ENCODE results near the gene CCDC149. TPM values are rescaled to one million over a fixed set of nuclear protein-coding genes. Genes with fewer than 3 reads are reported as not detected.

Gene CCDC149
- total and polyA plus RNA-seq, 2 of the 13 experiments (the other 11 are each of a cell fraction or from before 2014, with no cell fraction given) = 0.44 to 0.95 TPM

- no peak overlapping the region for H3K4me2 ChIP-seq (ENCODE audit: low read depth, low read length)
- no peak overlapping the region for H3K4me3 ChIP-seq (replicated peaks in 1 of 3; ENCODE audit: insufficient read depth in 1 of 3, low read depth in 2 of 3, low read length in 3 of 3)
- H3K4me1 ChIP-seq (ENCODE audit: insufficient read depth, low read length) = no peaks in the 10 kb centered on the region
- H3K27ac ChIP-seq (ENCODE audit: extremely low read length, insufficient read depth, low read length) = no peak overlapping the region
- in situ Hi-C loops (cut with HindIII; ENCODE audit: extremely low pct_ligation_motif_present, low pct_unique_long_range_greater_than_20kb) (no loop called here), intact Hi-C loops (cut with micrococcal nuclease; ENCODE audit: unreplicated experiment) (no loop called here)
- no peak overlapping the region for H2AFZ ChIP-seq (ENCODE audit: low read length)
- DNase-seq (ENCODE audit: low spot score) = no peak
- no peak overlapping the region for H3K9ac ChIP-seq (ENCODE audit: insufficient read depth, low read depth, low read length)
- H3K9me3 ChIP-seq (ENCODE audit: low read length) = peaks cover 25% of the 10 kb centered on the region
- H3K79me2 ChIP-seq (ENCODE audit: insufficient read depth, low read length) = no peaks in the 10 kb centered on the region
- POLR2A ChIA-PET = no interaction called here
- no peak for FAIRE-seq
- 11% methylated on average over 1 of the region's 1 CpG for WGBS (ENCODE audit: low lambda C conversion rate)
- peaks cover 0 to 6% of the 10 kb centered on the region in 2 experiments; a peak in 1 of 5 replicates for H3K27me3 ChIP-seq (ENCODE audit: control insufficient read depth in 1 of 2, insufficient read depth in 2 of 2, low read length in 2 of 2)
- no peaks in the 10 kb centered on the region for H4K20me1 ChIP-seq (ENCODE audit: insufficient read depth, low read length)
- ATAC-seq = no peak
- no TSS peak for BruUV-seq (replicated peaks)
- no peak for TF ChIP-seq ZNF326 (CRISPR knock-in tag; IDR thresholded peaks at IDR 0.05; ENCODE audit: borderline replicate concordance)
- no peak for TF ChIP-seq ZNF317 (CRISPR knock-in tag; IDR thresholded peaks at IDR 0.05)
- TF ChIP-seq ZNF792 (CRISPR knock-in tag; IDR thresholded peaks at IDR 0.05) = no peak
- TF ChIP-seq, protein P1, sequence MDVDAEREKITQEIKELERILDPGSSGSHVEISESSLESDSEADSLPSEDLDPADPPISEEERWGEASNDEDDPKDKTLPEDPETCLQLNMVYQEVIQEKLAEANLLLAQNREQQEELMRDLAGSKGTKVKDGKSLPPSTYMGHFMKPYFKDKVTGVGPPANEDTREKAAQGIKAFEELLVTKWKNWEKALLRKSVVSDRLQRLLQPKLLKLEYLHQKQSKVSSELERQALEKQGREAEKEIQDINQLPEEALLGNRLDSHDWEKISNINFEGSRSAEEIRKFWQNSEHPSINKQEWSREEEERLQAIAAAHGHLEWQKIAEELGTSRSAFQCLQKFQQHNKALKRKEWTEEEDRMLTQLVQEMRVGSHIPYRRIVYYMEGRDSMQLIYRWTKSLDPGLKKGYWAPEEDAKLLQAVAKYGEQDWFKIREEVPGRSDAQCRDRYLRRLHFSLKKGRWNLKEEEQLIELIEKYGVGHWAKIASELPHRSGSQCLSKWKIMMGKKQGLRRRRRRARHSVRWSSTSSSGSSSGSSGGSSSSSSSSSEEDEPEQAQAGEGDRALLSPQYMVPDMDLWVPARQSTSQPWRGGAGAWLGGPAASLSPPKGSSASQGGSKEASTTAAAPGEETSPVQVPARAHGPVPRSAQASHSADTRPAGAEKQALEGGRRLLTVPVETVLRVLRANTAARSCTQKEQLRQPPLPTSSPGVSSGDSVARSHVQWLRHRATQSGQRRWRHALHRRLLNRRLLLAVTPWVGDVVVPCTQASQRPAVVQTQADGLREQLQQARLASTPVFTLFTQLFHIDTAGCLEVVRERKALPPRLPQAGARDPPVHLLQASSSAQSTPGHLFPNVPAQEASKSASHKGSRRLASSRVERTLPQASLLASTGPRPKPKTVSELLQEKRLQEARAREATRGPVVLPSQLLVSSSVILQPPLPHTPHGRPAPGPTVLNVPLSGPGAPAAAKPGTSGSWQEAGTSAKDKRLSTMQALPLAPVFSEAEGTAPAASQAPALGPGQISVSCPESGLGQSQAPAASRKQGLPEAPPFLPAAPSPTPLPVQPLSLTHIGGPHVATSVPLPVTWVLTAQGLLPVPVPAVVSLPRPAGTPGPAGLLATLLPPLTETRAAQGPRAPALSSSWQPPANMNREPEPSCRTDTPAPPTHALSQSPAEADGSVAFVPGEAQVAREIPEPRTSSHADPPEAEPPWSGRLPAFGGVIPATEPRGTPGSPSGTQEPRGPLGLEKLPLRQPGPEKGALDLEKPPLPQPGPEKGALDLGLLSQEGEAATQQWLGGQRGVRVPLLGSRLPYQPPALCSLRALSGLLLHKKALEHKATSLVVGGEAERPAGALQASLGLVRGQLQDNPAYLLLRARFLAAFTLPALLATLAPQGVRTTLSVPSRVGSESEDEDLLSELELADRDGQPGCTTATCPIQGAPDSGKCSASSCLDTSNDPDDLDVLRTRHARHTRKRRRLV (CRISPR knock-in tag; IDR thresholded peaks at IDR 0.05) = no peak
- TF ChIP-seq ZNF546 (CRISPR knock-in tag; conservative IDR thresholded peaks at IDR 0.05) = no peak
- no peak for TF ChIP-seq CBX5 (CRISPR knock-in tag; IDR thresholded peaks at IDR 0.05; ENCODE audit: borderline replicate concordance)
- no peak for TF ChIP-seq ZNF598 (CRISPR knock-in tag; IDR thresholded peaks at IDR 0.05; ENCODE audit: borderline replicate concordance)
- no peak for TF ChIP-seq NCOR1 (IDR thresholded peaks at IDR 0.05; ENCODE audit: borderline replicate concordance, low read length)
- no peak for TF ChIP-seq FOSL2 (CRISPR knock-in tag; IDR thresholded peaks at IDR 0.05)
- TF ChIP-seq PCBP2 (optimal IDR thresholded peaks at IDR 0.05; ENCODE audit: low read depth, low read length, poor library complexity, severe bottlenecking) = no peak
- TF ChIP-seq NFIC (IDR thresholded peaks at IDR 0.05; ENCODE audit: low read length) = no peak
- no peak for TF ChIP-seq ZSCAN21 (CRISPR knock-in tag; IDR thresholded peaks at IDR 0.05; ENCODE audit: borderline replicate concordance)
- TF ChIP-seq PCBP1 (IDR thresholded peaks at IDR 0.05; ENCODE audit: borderline replicate concordance, low read depth, low read length) = no peak
- TF ChIP-seq TFDP1 (CRISPR knock-in tag; IDR thresholded peaks at IDR 0.05; ENCODE audit: borderline replicate concordance) = no peak
- no peak for TF ChIP-seq ZNF616 (CRISPR knock-in tag; IDR thresholded peaks at IDR 0.05; ENCODE audit: low read depth)
- TF ChIP-seq ZNF557 (CRISPR knock-in tag; IDR thresholded peaks at IDR 0.05) = no peak
- TF ChIP-seq HNRNPLL (IDR thresholded peaks at IDR 0.05; ENCODE audit: low read depth, low read length, poor library complexity, severe bottlenecking) = no peak
- CTCF ChIA-PET (ENCODE audit: low intra/inter-chr PET ratio, low total read pairs) = no interaction called here
- H3K36me3 ChIP-seq (replicated peaks in 1 of 2; ENCODE audit: control insufficient read depth in 1 of 2, insufficient read depth in 2 of 2, low read length in 2 of 2) = no peaks in the 10 kb centered on the region
These were observed 45.6 kb downstream of the CCDC149 start for GRCh38 chr4:24867251-24867650.

Measured in HepG2 (cell line).